ENCODE measurements around the gene CSH1. TPM values are rescaled to one million over a fixed set of nuclear protein-coding genes. Genes with fewer than 3 reads are reported as not detected.
"Not testable (repeated sequence)": the region's sequence is repeated elsewhere in the genome, so short reads cannot be mapped to it uniquely, and the experiment has no call there.

CSH1 gene
- total and polyA plus RNA-seq, 4 donors = not detected

DNA sequence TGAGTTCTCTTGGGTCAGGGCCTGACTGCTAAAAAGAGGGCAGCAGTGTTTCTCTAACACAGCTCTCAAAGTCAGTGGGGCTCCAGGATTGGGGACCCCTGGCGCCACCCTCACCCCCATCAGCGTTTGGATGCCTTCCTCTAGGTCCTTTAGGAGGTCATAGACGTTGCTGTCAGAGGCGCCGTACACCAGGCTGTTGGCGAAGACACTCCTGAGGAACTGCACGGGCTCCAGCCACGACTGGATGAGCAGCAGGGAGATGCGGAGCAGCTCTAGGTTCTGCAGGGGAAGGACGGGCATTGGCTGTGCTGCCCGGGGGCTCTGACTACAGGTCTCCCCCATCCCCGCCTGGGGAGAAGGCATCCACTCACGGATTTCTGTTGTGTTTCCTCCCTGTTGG, 21.3 kb upstream of the CSH1 start:
- TF ChIP-seq, protein P1, sequence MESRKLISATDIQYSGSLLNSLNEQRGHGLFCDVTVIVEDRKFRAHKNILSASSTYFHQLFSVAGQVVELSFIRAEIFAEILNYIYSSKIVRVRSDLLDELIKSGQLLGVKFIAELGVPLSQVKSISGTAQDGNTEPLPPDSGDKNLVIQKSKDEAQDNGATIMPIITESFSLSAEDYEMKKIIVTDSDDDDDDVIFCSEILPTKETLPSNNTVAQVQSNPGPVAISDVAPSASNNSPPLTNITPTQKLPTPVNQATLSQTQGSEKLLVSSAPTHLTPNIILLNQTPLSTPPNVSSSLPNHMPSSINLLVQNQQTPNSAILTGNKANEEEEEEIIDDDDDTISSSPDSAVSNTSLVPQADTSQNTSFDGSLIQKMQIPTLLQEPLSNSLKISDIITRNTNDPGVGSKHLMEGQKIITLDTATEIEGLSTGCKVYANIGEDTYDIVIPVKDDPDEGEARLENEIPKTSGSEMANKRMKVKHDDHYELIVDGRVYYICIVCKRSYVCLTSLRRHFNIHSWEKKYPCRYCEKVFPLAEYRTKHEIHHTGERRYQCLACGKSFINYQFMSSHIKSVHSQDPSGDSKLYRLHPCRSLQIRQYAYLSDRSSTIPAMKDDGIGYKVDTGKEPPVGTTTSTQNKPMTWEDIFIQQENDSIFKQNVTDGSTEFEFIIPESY (IDR thresholded peaks at IDR 0.05) = no peak
- TF ChIP-seq RAD21 (IDR thresholded peaks at IDR 0.05) (no peak), JUND (IDR thresholded peaks at IDR 0.05) (no peak)
- H3K4me1 ChIP-seq (ENCODE audit: control insufficient read depth in 4 of 4, insufficient read depth in 4 of 4, low read length in 3 of 4) = peaks cover 0 to 3% (median 0%) of the 10 kb centered on the region in 4 donors
- no peak for DNase-seq (ENCODE audit: low spot score)
- H3K27me3 ChIP-seq (ENCODE audit: control insufficient read depth in 4 of 4, insufficient read depth in 4 of 4, low read length in 3 of 4) = no peaks in the 10 kb centered on the region
- WGBS = 81% methylated on average over 13 of the region's 13 CpGs
- no peaks in the 10 kb centered on the region for H3K9me3 ChIP-seq (ENCODE audit: control insufficient read depth in 4 of 4, low read length in 3 of 4)
- no peak overlapping the region for H3K9ac ChIP-seq (ENCODE audit: low read depth in 1 of 2, low read length in 2 of 2)
- no peak overlapping the region for H3K27ac ChIP-seq (ENCODE audit: low read depth in 1 of 2, low read length in 2 of 2)
- no peaks in the 10 kb centered on the region for H3K36me3 ChIP-seq (ENCODE audit: control insufficient read depth in 4 of 4, insufficient read depth in 3 of 4, low read depth in 1 of 4, low read length in 3 of 4)
- no peak overlapping the region for H3K4me3 ChIP-seq (ENCODE audit: low read depth in 1 of 3, low read length in 3 of 3)

DNA sequence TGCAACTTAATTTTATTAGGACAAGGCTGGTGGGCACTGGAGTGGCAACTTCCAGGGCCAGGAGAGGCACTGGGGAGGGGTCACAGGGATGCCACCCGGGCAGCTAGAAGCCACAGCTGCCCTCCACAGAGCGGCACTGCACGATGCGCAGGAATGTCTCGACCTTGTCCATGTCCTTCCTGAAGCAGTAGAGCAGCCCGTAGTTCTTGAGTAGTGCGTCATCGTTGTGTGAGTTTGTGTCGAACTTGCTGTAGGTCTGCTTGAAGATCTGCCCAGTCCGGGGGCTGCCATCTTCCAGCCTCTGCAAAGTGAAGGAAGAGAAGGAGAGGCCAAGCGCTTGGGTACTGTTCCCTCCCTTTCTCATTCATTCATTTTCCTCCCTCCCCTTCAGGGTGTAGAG, 20.8 kb upstream of the CSH1 start:
- not testable (repeated sequence) for H3K36me3 ChIP-seq (ENCODE audit: control insufficient read depth in 4 of 4, insufficient read depth in 3 of 4, low read depth in 1 of 4, low read length in 3 of 4)

GRCh38 chr17:63916566-63917185, 20.3 kb upstream of the CSH1 start:
- Histone ChIP-seq H3K9me3 (ENCODE audit: control insufficient read depth in 4 of 4, low read length in 3 of 4) (no peaks in the 10 kb centered on the region), H3K9ac (ENCODE audit: low read depth in 1 of 2, low read length in 2 of 2) (no peak overlapping the region), H3K4me3 (ENCODE audit: low read depth in 1 of 3, low read length in 3 of 3) (no peak overlapping the region), H3K36me3 (ENCODE audit: control insufficient read depth in 4 of 4, insufficient read depth in 3 of 4, low read depth in 1 of 4, low read length in 3 of 4) (no peaks in the 10 kb centered on the region), H3K27ac (ENCODE audit: low read depth in 1 of 2, low read length in 2 of 2) (no peak overlapping the region), H3K27me3 (ENCODE audit: control insufficient read depth in 4 of 4, insufficient read depth in 4 of 4, low read length in 3 of 4) (no peaks in the 10 kb centered on the region), H3K4me1 (ENCODE audit: control insufficient read depth in 4 of 4, insufficient read depth in 4 of 4, low read length in 3 of 4) (peaks cover 0 to 3% (median 0%) of the 10 kb centered on the region in 4 donors)
- DNase-seq (ENCODE audit: low spot score) = no peak
- TF ChIP-seq, protein P2, sequence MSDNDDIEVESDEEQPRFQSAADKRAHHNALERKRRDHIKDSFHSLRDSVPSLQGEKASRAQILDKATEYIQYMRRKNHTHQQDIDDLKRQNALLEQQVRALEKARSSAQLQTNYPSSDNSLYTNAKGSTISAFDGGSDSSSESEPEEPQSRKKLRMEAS (IDR thresholded peaks at IDR 0.05) = no peak
- TF ChIP-seq, protein P3, sequence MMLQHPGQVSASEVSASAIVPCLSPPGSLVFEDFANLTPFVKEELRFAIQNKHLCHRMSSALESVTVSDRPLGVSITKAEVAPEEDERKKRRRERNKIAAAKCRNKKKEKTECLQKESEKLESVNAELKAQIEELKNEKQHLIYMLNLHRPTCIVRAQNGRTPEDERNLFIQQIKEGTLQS (IDR thresholded peaks at IDR 0.05) = no peak
- no peak for TF ChIP-seq TAF1 (conservative IDR thresholded peaks at IDR 0.05)
- 83% methylated on average over 12 of the region's 12 CpGs for WGBS

More for the DNA sequence above, 20.8 kb upstream of the CSH1 start:
- not testable (repeated sequence) for H3K27ac ChIP-seq (ENCODE audit: low read depth in 1 of 2, low read length in 2 of 2); DNase-seq (ENCODE audit: low spot score); H3K27me3 ChIP-seq (ENCODE audit: control insufficient read depth in 4 of 4, insufficient read depth in 4 of 4, low read length in 3 of 4); H3K9ac ChIP-seq (ENCODE audit: low read depth in 1 of 2, low read length in 2 of 2); H3K4me3 ChIP-seq (ENCODE audit: low read depth in 1 of 3, low read length in 3 of 3); H3K9me3 ChIP-seq (ENCODE audit: control insufficient read depth in 4 of 4, low read length in 3 of 4); H3K4me1 ChIP-seq (ENCODE audit: control insufficient read depth in 4 of 4, insufficient read depth in 4 of 4, low read length in 3 of 4)
- 91% methylated on average over 11 of the region's 11 CpGs for WGBS

DNA sequence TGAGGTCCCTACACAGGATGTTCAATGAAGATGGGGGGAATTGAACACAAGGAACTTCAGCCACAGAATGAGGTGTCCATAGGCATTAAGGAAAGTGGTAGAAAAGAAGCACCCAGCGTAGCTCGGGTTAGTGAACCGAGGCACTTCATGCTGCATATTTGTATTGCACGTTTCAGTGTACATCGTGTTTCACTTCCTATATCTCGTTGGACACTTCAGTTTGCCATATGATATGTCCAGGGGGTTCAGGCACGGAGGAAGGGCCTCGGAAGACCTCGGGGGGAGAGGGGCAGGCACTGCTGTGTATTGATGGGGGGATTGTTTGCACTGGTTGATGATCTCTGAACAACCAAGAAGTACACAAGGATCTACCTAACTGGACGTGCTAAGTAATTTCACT, 19.4 kb upstream of the CSH1 start:
- H3K27ac ChIP-seq (ENCODE audit: low read depth in 1 of 2, low read length in 2 of 2); H3K9me3 ChIP-seq (ENCODE audit: control insufficient read depth in 4 of 4, low read length in 3 of 4); H3K9ac ChIP-seq (ENCODE audit: low read depth in 1 of 2, low read length in 2 of 2); H3K36me3 ChIP-seq (ENCODE audit: control insufficient read depth in 4 of 4, insufficient read depth in 3 of 4, low read depth in 1 of 4, low read length in 3 of 4); DNase-seq (ENCODE audit: low spot score); H3K4me3 ChIP-seq (ENCODE audit: low read depth in 1 of 3, low read length in 3 of 3); H3K4me1 ChIP-seq (ENCODE audit: control insufficient read depth in 4 of 4, insufficient read depth in 4 of 4, low read length in 3 of 4); H3K27me3 ChIP-seq (ENCODE audit: control insufficient read depth in 4 of 4, insufficient read depth in 4 of 4, low read length in 3 of 4): not testable (repeated sequence)
- WGBS = 72% methylated on average over 10 of the region's 10 CpGs

Data from liver (tissue), 9 donors.